Fibroblast of skin of left quadriceps (primary cell): Measurements from ENCODE around the gene XIST.
"Not testable (repeated sequence)": the region's sequence is repeated elsewhere in the genome, so short reads cannot be mapped to it uniquely, and the experiment has no call there.

ENCODE experiments used
- DNase-seq, 2 experiments: peaks; one replicate each; pipeline ENCODE4 v3.0.0-alpha.2; 2013; ENCODE audit warnings: low read depth in 2 of 2

XIST gene

DNA sequence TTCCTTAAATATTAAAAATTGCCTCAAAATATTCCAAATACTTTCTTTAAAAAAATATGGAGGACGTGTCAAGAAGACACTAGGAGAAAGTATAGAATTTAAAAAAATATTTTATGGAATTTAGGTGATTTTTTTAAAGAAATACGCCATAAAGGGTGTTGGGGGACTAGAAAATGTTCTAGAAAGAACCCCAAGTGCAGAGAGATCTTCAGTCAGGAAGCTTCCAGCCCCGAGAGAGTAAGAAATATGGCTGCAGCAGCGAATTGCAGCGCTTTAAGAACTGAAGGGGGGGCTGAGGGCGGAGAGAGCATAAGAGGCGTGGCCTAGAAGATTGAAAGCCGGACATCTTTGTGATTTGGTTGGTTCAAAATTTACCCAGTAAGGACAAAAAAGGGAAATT lies at the start of gene XIST:
Gene XIST (minus strand): TSS at position 248 of the 400 bp plus-strand sequence.
- DNase-seq: no peak

DNA sequence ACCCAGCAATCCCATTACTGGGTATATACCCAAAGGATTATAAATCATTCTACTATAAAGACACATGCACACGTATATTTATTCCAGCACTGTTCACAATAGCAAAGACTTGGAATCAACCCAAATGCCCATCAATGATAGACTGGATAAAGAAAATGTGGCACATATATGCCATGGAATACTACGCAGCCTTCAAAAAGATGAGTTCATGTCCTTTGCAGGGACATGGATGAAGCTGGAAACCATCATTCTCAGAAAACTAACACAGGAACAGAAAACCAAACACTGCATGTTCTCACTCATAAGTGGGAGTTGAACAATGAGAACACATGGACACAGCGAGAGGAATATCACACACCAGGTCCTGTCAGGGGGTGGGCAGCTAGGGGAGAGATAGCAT lies 45.8 kb upstream of the XIST start:
- DNase-seq: not testable (repeated sequence)

DNA sequence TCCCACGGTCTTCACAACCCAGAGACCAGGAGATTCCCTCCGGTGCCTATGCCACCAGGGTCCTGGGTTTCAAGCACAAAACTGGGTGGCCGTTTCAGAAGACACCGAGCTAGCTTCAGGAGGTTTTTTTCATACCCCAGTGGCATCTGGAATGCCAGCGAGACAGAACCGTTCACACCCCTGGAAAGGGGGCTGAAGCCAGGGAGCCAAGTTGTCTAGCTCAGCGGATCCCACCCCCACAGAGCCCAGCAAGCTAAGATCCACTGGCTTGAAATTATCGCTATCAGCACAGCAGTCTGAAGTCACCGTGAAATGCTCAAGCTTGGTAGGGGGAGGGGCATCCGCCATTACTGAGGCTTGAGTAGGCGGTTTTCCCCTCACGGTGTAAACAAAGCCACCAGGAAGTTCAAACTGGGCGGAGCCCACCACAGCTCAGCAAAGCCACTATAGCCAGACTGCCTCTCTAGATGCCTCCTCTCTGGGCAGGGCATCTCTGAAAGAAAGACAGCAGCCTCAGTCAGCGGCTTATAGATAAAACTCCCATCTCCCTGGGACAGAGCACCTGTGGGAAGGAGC lies 40.1 kb upstream of the XIST start:
- DNase-seq: not testable (repeated sequence)

DNA sequence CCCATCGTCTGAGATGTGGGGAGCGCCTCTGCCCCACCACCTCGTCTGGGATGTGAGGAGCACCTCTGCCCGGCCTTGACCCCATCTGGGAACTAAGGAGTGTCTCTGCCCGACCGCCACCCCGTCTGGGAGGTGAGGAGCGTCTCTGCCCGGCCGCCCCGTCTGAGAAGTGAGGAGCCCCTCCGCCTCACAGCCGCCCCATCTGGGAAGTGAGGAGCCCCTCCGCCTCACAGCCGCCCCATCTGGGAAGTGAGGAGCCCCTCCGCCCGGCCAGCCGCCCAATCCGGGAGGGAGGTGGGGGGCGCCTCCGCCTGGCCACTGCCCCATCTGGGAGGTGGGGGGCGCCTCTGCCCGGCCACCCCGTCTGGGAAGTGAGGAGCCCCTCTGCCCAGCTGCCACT lies 29.7 kb upstream of the XIST start:
- DNase-seq: not testable (repeated sequence)

- no peak for DNase-seq
Measured at GRCh38 chrX:73877687-73878086, 25.2 kb upstream of the XIST start.

GRCh38 chrX:73876911-73877310 lies 24.4 kb upstream of the XIST start:
- no peak for DNase-seq

DNA sequence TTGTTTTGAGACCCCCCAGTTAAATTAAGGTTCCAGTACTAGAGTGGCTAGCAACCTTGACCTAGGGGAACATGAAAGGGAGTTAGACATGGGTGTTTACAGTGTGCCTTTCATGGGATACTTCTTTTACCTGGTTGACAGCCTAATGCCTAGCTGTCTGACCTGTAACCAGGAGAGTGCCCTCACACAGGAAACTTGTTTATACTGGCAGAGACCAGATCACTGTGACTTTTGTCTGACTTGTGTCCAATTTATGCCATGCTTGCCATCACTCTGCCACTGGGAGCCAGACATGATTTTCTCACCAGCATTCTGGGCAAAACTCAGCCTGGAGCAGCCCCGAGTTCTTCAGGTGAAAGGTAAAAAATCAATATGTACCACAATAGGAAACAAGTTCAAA lies 16.4 kb upstream of the XIST start:
- DNase-seq: no peak

- DNase-seq: no peak
Measured at GRCh38 chrX:73867144-73867543, 14.6 kb upstream of the XIST start.

DNA sequence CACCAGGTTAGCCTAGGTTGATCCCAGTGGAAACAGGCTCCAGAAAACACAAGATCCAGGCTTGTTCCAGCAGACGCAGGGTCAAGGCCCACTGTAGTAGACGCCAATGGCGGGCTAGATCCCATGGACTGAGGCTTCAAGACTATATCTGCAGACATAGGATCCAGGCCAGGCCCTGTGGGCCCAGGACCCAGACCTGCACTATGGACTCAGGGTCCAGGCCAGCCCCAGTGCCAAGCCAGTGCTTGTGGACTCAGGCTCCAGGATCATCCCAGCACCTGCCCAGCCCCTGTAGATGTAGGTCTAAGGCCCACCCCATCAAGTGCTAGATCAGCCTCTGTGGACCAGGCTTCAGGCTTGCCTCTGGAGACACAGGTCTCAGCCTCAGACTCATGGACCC lies 11.3 kb upstream of the XIST start:
- DNase-seq: no peak

- no peak for DNase-seq
Measured at GRCh38 chrX:73863268-73863667, 10.8 kb upstream of the XIST start.

DNA sequence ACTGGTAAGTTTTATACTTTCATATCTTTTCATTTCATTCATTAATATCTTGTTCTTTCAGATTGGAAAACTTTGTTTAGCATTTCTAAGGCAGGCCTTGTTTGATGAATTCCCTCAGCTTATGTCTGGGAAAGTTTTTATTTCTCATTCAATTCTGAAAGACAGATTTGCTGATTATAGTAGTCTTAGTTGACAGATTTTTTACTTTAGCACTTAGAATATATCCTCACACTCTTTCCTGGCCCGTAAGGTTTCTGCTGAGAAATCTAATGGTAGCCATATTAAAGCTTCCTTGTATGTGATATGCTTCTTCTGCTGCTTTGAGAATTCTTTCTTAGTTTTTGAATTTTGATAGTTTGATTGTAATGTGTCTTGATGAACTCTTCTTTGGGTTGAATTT lies 7.1 kb upstream of the XIST start:
- no peak for DNase-seq

DNA sequence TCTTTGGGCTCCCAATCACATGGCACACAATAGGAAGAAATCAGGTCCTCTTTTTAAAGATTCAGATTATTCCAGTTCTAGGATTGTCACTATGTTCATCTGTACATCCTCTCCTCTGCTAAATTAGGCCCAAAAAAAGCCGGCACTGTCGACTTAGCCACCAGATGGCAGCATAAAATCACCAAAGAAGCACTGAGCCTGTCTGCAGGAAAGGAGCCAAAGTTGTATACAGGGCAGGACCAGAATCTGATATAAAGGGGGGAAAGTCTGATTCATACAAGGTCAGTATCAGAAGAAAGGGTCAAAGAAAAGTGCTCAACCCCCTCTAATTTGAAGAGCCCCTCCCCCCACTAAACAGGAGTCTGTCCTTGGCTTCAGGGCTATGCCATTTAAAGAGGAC lies 3.0 kb upstream of the XIST start:
- DNase-seq: peak; percentile 26 to 41

GRCh38 chrX:73852022-73852421 lies 492 bp downstream of the XIST start:
- no peak for DNase-seq

GRCh38 chrX:73851014-73852009 lies 1.2 kb downstream of the XIST start:
- DNase-seq: no peak

- DNase-seq: no peak
Measured at GRCh38 chrX:73850124-73851013, 2.1 kb downstream of the XIST start.

GRCh38 chrX:73849073-73849472 lies 3.4 kb downstream of the XIST start:
- no peak for DNase-seq

- DNase-seq: no peak
Measured at GRCh38 chrX:73847991-73848390, 4.5 kb downstream of the XIST start.

GRCh38 chrX:73847100-73847499 lies 5.4 kb downstream of the XIST start:
- no peak for DNase-seq

- no peak for DNase-seq
Measured at GRCh38 chrX:73842541-73843234, 9.8 kb downstream of the XIST start.

DNA sequence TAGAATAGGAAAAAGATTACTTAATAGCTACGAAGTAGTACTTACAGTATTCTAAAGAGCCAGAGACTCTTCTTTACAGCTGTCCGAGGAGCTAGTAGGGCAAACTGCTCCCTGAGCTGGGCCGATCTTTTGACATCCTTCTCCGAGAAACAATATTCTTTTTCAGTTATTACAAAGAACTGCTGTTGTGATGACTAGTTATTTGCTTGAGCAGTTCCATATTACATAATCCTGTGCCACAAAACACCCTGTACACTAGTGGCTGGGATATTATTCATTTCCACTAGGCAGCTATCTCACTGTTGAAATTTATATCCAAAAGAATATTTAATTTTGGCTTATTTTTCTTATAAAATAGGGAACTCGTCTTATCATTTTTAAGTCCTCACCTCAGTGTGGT lies 11.2 kb downstream of the XIST start:
- no peak for DNase-seq

DNA sequence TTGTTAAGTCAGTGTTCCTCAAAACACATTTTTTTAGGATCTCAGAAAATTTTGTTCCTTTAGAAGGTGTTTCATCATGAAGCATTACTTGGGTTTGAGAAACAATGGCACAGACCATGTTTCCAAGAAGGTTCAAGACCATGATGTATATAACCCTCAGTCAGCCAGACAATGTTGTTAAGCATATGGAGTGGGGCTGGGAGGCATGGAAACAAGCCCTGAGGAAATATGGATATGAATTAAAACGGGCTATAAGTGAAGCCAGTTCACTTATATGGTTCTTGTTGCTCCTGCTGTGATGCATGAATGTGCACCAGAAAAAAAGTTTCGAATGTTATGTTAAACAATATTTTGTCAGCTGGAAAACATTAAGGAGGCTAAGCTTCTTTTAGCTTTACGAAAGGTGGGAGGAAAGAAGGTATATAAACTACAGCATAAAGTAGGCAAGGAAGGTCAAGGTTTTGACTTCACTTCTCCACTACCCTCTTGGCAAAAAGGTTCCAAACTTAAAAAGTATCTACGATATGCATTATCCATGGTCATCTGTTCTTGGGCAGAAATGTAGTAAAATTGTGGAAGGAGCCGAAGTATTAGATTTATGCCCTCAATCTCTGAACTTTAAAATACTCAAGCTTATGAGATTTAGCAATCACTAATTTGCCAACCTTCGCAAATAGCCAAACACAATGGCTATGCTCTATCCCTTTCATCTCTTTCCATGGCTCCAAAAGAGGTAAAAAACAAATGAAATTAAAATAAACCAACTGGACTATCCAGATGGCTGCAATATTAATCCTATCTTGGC lies 12.2 kb downstream of the XIST start:
- DNase-seq: no peak
